AG10803 (cell line): ENCODE data around the gene NCBP1.

Experiments
- DNase-seq: peaks from one replicate; pipeline ENCODE4 v3.0.0; 2010; ENCODE audit warnings: low read depth
- H3K4me3 ChIP-seq: 2 replicates; pipeline ENCODE4 v1.5.1; 2011; ENCODE audit warnings: mild to moderate bottlenecking, low read length, control low read depth
- CTCF ChIP-seq: conservative IDR thresholded peaks from 2 replicates; pipeline ENCODE4 v1.5.1; 2011; ENCODE audit warnings: mild to moderate bottlenecking, low read length, control low read depth, inconsistent platforms

Gene NCBP1

GRCh38 chr9:97660340-97660739 lies 26.7 kb downstream of the NCBP1 start:
- TF ChIP-seq CTCF, result no peak
- no peak for DNase-seq
- no peak overlapping the region for H3K4me3 ChIP-seq

GRCh38 chr9:97660847-97661246 lies 27.2 kb downstream of the NCBP1 start:
- no peak for TF ChIP-seq CTCF
- no peak for DNase-seq
- H3K4me3 ChIP-seq, result no peak overlapping the region

GRCh38 chr9:97665742-97666141 lies 32.1 kb downstream of the NCBP1 start:
- no peak for DNase-seq
- no peak for TF ChIP-seq CTCF
- H3K4me3 ChIP-seq, result no peak overlapping the region

- no peak for DNase-seq
- no peak for TF ChIP-seq CTCF
These were observed 33.5 kb downstream of the NCBP1 start for GRCh38 chr9:97666907-97667686.

GRCh38 chr9:97668485-97668884 lies 34.9 kb downstream of the NCBP1 start:
- TF ChIP-seq CTCF, result no peak
- no peak for DNase-seq
- no peak overlapping the region for H3K4me3 ChIP-seq

More at GRCh38 chr9:97666907-97667686, 33.5 kb downstream of the NCBP1 start:
- no peak overlapping the region for H3K4me3 ChIP-seq

- TF ChIP-seq CTCF, result no peak
These were observed 37.0 kb downstream of the NCBP1 start for GRCh38 chr9:97670586-97670985.

GRCh38 chr9:97672403-97672802 lies 38.8 kb downstream of the NCBP1 start:
- no peak for DNase-seq
- TF ChIP-seq CTCF, result no peak
- no peak overlapping the region for H3K4me3 ChIP-seq

More at GRCh38 chr9:97670586-97670985, 37.0 kb downstream of the NCBP1 start:
- no peak for DNase-seq
- H3K4me3 ChIP-seq, result no peak overlapping the region
